ENCODE data around the gene XXYLT1. TPM values are rescaled to one million over a fixed set of nuclear protein-coding genes. Genes with fewer than 3 reads are reported as not detected.
"Not testable (repeated sequence)": the region's sequence is repeated elsewhere in the genome, so short reads cannot be mapped to it uniquely, and the experiment has no call there.

The XXYLT1 gene
- total RNA-seq, 4 donors from 2014 or later = 9.7 to 30.1 (median 17.7) TPM

DNA sequence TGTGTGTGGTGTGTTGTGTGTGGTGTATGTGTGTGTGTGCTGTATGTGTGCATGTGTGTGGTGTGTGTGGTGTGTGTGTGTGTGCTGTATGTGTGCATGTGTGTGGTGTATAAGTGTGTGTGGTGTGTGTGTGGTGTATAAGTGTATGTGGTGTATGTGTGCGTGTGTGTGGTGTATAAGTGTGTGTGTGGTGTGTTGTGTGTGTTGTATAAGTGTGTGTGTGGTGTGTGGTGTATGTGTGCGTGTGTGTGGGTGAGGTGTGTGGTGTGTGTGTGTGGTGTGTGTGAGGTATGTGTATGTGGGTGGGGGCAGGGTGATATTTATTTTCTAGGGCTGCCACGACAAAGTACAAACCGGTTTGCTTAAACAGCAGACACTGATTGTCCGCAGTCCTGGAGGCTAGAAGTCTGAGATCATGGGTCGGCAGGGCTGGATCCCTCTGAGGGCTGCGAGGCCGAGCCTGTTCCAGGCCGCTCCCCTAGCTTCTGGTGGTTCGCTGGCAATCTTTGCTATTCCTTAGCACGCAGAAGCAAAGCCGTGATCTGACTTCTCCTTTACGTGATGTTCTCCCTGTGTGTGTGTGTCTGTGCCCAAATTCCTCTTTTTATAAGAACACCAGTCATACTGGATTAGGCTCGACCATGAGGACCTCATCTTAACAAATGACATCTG is 160.2 kb downstream of the XXYLT1 start:
- no peak overlapping the region for H3K4me3 ChIP-seq (ENCODE audit: low read depth, poor library complexity, severe bottlenecking)
- intact Hi-C loops (cut with DNase I; ENCODE audit: low total_unique reads) = no loop called here
- WGBS, 2 donors = 56 to 65% methylated on average over 14 of the region's 14 CpGs
- no peak for DNase-seq (ENCODE audit: low spot score in 2 of 2)
- no peak for TF ChIP-seq POLR2A (IDR thresholded peaks at IDR 0.05)
- TF ChIP-seq, protein P1, sequence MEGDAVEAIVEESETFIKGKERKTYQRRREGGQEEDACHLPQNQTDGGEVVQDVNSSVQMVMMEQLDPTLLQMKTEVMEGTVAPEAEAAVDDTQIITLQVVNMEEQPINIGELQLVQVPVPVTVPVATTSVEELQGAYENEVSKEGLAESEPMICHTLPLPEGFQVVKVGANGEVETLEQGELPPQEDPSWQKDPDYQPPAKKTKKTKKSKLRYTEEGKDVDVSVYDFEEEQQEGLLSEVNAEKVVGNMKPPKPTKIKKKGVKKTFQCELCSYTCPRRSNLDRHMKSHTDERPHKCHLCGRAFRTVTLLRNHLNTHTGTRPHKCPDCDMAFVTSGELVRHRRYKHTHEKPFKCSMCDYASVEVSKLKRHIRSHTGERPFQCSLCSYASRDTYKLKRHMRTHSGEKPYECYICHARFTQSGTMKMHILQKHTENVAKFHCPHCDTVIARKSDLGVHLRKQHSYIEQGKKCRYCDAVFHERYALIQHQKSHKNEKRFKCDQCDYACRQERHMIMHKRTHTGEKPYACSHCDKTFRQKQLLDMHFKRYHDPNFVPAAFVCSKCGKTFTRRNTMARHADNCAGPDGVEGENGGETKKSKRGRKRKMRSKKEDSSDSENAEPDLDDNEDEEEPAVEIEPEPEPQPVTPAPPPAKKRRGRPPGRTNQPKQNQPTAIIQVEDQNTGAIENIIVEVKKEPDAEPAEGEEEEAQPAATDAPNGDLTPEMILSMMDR (IDR thresholded peaks at IDR 0.05) = no peak

DNA sequence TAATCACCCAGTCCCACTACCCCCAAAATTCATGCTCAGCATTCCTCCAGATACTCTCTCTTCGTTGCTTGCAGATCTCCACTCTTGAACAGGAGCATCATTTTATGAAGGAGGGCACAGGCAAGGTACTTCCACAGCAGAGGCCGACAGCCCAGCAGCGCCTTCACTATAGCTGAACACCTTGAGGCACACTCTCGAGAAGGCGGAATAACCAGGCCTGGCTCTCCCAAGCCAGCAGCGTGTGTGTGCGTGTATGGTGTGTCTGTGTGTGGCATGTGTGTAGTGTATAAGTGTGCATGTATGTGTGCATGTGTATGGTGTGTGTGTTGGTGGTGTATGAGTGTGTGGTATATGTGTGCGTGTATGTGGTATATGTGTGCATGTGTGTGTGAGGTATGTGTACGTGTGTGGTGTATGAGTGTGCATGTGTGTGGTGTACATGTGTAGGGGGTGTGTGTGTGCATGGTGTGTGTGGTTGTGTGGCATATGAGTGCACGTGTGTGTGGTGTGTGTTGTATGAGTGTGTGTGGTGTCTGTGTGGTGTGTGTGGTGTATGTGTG is 161.8 kb downstream of the XXYLT1 start:
- DNase-seq (ENCODE audit: low spot score in 2 of 2) = no peak
- 82 to 88% methylated on average over 10 of the region's 10 CpGs for WGBS, 2 donors
- TF ChIP-seq POLR2A (IDR thresholded peaks at IDR 0.05) = no peak
- TF ChIP-seq, protein P1 (IDR thresholded peaks at IDR 0.05) = no peak
- no peak overlapping the region for H3K4me3 ChIP-seq (ENCODE audit: low read depth, poor library complexity, severe bottlenecking)
- intact Hi-C loops (cut with DNase I; ENCODE audit: low total_unique reads) = loop anchor here (5.0 to 10.0 kb wide), 2 partner anchors 146 to 427 kb away; no protein-coding TSS in a partner anchor

DNA sequence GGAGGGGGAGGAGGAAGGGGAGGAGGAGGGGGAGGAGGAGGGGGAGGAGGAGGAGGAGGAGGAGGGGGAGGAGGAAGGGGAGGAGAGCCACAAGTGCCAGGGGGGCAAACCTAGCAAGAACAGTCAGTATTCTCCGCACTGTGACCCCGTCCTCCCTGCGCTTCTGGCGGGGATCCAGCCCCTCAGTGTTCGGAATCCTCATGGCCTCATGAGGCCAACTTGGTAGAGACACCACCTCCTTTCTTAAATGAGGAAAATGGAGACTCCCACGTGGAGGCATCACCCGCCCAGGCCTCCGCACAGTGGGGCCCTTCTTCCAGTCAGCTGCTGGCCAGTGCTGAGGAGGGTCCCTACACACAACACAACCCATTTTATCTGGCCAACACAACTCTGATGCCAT is 163.4 kb downstream of the XXYLT1 start:
- 90 to 96% methylated on average over 5 to 8 of the region's 8 CpGs for WGBS, 2 donors
- TF ChIP-seq POLR2A (IDR thresholded peaks at IDR 0.05) = no peak
- TF ChIP-seq, protein P1 (IDR thresholded peaks at IDR 0.05) = no peak
- intact Hi-C loops (cut with DNase I; ENCODE audit: low total_unique reads) = loop anchor here (5.0 to 10.0 kb wide), 2 partner anchors 147 to 425 kb away; no protein-coding TSS in a partner anchor
- DNase-seq (ENCODE audit: low spot score in 2 of 2) = no peak
- H3K4me3 ChIP-seq (ENCODE audit: low read depth, poor library complexity, severe bottlenecking) = no peak overlapping the region

DNA sequence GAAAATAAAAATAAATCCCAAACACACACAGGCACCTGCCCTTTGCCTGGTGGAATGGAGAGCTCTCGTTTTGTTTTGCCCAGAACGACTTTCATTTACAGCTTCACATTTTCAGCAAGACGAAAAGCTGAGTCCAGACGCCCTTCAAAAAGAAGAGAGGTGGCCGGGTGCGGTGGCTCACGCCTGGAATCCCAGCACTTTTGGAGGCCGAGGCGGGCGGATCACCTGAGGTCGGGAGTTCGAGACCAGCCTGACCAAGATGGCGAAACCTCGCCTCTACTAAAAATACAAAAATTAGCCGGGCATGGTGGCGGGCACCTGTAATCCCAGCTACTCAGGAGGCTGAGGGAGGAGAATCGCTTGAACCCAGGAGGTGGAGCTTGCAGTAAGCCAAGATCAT is 163.9 kb downstream of the XXYLT1 start:
- 88% methylated on average over 17 of the region's 17 CpGs for WGBS, 2 donors
- intact Hi-C loops (cut with DNase I; ENCODE audit: low total_unique reads) = loop anchor here (5.0 to 10.0 kb wide), 2 partner anchors 148 to 425 kb away; no protein-coding TSS in a partner anchor
- not testable (repeated sequence) for H3K4me3 ChIP-seq (ENCODE audit: low read depth, poor library complexity, severe bottlenecking); DNase-seq (ENCODE audit: low spot score in 2 of 2)

DNA sequence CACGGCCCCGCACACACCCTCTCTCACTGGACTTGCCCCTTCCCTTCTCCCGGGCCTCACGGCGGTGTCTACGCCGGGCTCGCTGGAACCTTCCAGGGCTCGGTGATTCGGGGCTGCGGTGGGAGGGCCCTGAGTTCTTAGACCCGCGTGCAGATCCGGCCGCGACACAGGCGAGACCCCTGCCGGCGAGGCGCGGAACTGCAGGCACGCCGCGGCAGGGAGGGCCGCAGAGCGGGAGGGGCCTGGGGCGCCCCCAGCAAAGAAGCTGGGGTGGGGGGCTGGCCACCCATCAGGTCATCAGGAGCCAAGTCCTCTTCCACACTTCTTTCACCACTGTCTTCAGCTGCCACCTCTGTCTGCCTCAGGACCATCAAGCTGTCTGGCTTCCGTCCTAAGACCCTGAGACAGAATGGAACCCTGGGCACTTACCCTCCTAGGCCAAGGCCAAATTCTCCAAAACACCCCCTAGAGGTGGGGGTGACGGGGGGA is 164.5 kb downstream of the XXYLT1 start:
- intact Hi-C loops (cut with DNase I; ENCODE audit: low total_unique reads) = loop anchor here (5.0 to 10.0 kb wide), 2 partner anchors 148 to 424 kb away; no protein-coding TSS in a partner anchor
- 4 to 10% methylated on average over 12 to 29 of the region's 29 CpGs for WGBS, 2 donors
- no peak overlapping the region for H3K4me3 ChIP-seq (ENCODE audit: low read depth, poor library complexity, severe bottlenecking)
- DNase-seq (ENCODE audit: low spot score in 2 of 2) = peak in 1 of 2 donors; percentile 93
- TF ChIP-seq POLR2A (IDR thresholded peaks at IDR 0.05) = no peak
- TF ChIP-seq, protein P1 (IDR thresholded peaks at IDR 0.05) = peak in 1 of 3 donors; percentile 62

DNA sequence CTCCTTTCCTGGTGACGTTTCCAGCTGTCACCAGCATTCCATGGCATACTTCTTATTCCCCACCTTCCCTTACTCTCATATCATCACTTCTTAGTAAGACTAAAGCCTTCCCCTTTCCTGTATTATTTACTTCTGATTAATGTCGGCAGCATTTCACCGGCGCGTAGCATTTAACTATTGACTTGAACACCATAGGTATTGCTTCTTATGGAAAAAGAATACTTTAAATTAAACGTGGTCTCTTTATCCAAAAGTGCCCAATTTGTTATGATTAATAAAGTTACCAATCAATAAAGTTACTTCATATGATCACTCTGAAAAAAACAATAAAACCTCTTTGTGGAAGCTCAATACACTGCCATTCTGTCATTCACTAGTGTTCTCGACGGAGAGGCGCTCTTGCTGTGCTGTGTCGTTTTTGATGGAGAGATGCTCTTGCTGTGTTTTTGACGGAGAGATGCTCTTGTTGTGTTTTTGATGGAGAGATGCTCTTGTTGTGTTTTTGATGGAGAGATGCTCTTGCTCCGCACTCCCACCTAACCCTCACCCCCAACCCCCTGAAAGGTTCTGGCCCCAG is 165.0 kb downstream of the XXYLT1 start:
- H3K4me3 ChIP-seq (ENCODE audit: low read depth, poor library complexity, severe bottlenecking) = no peak overlapping the region
- 77 to 84% methylated on average over 12 of the region's 12 CpGs for WGBS, 2 donors
- no peak for DNase-seq (ENCODE audit: low spot score in 2 of 2)
- TF ChIP-seq, protein P1 (IDR thresholded peaks at IDR 0.05) = no peak
- no peak for TF ChIP-seq POLR2A (IDR thresholded peaks at IDR 0.05)
- intact Hi-C loops (cut with DNase I; ENCODE audit: low total_unique reads) = loop anchor here (5.0 to 10.0 kb wide), 2 partner anchors 149 to 424 kb away; no protein-coding TSS in a partner anchor
